Right lobe of liver (tissue), 4 donors: ENCODE measurements around the gene SH3TC2.

Experiments used
- CTCF ChIP-seq, 4 donors: fragments of 200-600 bp in 3 of 4; fragments of 450-650 bp in 1 of 4; IDR thresholded peaks; one replicate each; pipeline versions ENCODE4 v1.5.1 to v1.8.0; 2016 to 2022; ENCODE audit warnings: antibody characterized with exemption in 4 of 4, mild to moderate bottlenecking in 2 of 4
- POLR2A ChIP-seq: fragments of 450-650 bp; IDR thresholded peaks from one replicate; pipeline ENCODE4 v1.6.1; 2017; ENCODE audit warnings: antibody characterized with exemption, mild to moderate bottlenecking
- donor health status: DM: no; HTN: no; CAD: no.
- donor health status: DM: no; HTN: no; CAD: no.
- donor health status: DM: no; HTN: yes; CAD: no.

- TF ChIP-seq CTCF (IDR thresholded peaks at IDR 0.05) (no peak), POLR2A (no peak)
These were observed 8.4 kb downstream of the SH3TC2 start for GRCh38 chr5:149054416-149054815.
